ENCODE measurements around the gene DSCAML1. TPM values are rescaled to one million over a fixed set of nuclear protein-coding genes. Genes with fewer than 3 reads are reported as not detected.

Gene DSCAML1
- total RNA-seq, 1 donor from 2014 or later: not detected

DNA sequence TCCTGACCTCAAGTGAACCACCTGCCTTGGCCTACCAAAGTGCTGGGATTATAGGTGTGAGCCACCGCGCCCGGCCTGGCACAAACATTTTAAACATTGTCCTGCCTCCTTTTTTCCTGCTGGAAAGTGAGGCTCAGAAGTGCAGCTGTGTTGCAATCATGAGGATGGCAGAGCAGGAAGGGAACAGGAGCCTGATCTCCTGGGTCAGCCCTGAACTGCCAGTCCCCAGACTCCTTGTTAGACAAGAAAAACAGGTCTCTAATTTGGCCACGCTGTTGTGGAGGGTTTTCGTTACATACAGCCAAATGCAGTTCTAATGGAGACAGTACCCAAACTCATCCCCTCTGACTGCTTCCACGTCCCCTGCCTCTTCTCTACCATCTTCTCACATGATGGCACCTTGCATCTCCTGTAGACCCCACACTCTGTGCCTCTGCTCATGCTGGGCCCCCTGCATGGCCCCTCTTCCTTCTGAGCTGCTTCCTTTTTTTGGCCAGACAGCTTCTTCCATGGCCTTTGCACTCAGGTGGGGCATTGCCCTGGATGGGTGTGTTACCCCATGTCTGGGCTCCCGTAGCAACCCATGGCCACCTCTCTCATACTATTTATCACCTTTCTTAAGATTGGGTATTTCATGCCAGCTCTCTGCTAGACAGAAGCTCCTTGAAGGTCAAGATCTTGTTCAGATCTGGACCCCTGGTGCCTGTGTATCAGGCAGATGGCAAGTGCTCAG lies 242.2 kb downstream of the DSCAML1 start:
- no peak for DNase-seq (ENCODE audit: low read depth, low spot score)

DNA sequence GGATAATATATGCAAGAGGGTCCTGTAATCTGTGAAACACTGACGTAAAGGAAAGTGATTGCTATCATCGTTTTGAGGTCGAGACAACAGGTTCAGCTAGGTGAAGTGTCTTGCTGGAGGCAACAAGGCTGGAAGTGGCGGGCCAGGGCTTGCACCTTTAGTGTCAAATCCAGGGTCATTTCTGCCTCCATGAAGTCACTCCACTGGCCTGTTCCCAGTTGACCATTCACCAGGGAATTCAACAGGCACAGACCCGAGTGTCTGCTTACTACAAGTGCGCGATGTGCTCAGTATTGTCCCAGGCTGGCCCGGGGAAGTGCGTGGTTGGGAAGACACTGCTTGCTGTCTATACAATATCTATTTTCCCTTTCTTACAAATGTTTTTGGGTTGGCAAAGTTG lies 244.4 kb downstream of the DSCAML1 start:
- no peak for DNase-seq (ENCODE audit: low read depth, low spot score)

DNA sequence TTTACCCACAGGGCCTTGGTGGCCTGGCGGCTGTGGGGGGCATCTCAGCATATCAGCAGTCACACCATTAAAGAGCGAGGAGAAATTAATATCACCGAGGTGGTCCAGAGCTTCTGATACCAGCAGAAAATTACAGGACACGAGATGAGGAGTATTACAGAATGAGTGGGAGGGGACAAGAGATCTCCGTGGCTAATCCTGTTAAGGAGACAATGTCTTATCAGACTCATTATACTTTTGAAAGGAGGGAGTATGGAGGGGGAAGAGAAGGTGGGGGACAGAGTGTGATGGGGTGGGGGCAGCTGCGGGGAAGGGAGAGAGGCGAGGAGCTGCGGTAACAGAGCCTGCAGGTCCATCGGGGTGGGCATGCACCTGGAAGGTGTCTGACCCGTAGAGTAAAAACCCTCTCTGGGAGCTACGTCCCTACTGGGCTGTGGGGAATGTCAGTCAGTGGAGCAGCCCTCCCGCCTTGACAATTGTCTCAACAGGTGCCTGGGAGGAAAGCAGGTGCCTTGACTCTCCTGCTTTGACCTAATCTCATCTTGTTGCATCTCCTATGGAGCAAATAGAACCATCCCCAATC lies 245.2 kb downstream of the DSCAML1 start:
- no peak for DNase-seq (ENCODE audit: low read depth, low spot score)

DNA sequence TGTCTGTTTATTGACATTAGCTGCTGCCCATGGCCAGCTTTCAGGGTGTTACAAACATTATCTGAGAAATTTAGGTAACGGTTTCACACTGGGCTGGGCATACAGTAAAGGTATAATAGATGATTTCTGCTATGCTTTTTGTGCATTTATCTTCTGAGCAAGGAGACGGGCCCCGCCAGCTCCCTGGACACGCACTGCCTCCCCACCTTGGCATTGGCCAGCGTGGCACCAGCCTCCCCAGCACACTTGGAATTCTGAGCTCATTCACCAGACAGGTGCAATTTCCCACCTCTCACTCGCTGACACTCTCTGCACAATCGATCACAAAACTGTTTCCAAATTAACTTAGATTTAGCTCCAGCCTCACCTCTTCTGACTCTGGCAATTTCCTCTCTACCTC lies 246.6 kb downstream of the DSCAML1 start:
- DNase-seq (ENCODE audit: low read depth, low spot score): no peak

DNA sequence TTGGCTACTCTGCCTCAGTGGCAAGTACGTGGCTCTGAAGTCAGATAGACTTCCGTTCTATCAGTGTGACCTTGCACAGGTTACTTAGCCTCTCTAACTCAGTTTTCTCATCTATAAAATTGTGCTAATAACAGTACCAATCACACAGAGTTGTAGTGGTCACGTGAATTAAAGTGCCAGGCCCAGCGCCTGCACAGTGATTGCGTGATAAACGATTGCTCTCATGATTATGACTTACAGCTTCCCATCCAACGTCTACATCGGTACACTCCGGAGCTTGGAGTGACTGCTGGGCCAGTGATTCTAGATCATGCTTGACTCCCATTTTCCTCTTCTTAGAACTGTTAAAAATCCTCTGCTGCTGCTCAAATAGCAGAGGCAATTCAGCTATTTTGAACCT lies 247.6 kb downstream of the DSCAML1 start:
- no peak for DNase-seq (ENCODE audit: low read depth, low spot score)

DNA sequence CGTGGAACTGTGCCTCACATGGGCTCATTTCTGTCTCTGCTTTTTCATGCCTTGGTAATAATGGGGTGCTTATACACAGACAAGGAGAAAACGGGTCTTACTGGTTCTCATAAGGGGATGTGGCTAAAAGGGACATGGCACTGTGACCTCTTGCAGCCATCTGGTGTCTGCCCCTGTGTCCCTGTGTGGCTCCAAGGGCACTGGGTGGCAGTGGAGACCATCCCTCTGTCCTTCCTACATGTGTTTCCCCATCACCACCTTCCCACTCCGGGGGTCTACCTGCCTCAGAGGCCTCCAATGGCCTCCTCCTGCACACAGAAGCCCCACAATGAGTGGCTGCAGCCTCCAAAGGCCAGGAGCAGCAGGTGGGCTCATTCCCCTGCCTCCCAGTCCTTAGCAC lies 248.1 kb downstream of the DSCAML1 start:
- no peak for DNase-seq (ENCODE audit: low read depth, low spot score)

DNA sequence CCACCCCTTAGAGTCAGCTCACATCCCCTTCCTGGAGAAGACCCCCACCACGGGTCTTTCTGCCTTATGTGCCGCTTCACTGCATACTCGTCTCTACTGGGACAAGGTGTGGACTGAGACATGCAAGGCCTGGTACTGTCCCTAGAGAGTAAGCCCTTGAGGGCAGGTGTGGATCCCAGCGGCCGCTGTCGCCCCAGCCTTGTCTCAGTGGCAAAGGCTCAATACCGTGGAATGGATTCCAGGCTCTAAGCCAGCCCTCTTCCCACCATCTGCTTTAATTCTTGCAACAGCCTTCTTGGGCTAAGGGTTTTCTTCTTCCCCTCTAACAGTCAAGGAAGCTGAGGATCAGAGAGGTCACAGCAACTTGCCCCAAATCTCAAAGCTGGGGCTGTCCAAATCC lies 249.1 kb downstream of the DSCAML1 start:
- no peak for DNase-seq (ENCODE audit: low read depth, low spot score)

DNA sequence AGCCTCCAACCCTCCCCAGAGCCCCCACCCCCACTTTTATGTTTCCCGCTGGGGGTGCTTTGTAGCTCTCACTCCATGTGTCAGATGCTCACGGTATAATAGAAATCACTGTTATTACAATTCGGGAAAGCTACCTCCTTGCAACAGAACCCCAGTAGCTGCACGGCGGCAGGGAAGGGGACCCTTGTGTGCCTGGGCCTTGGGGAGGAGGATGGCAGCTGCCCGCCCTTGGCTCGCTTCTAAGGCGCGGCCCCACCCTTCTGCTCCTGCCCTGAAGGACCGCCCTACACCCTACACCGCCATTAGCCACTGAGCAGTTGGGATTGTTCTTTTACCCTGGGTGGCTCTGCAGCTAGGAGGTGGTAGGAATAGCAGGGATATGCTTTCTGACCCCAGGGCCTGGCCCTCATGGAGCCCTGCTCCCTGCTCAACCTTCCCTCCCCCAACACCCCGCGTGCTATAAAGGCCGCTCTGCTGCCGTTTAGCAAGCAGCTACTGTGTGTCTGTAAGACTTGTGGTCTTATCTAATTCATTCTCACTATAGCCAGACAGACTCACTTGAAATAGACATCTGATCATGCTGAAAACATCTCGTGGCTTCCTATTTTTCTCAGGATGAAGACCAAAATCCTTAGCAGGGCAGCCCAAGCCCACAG lies 249.7 kb downstream of the DSCAML1 start:
- DNase-seq (ENCODE audit: low read depth, low spot score): no peak

DNA sequence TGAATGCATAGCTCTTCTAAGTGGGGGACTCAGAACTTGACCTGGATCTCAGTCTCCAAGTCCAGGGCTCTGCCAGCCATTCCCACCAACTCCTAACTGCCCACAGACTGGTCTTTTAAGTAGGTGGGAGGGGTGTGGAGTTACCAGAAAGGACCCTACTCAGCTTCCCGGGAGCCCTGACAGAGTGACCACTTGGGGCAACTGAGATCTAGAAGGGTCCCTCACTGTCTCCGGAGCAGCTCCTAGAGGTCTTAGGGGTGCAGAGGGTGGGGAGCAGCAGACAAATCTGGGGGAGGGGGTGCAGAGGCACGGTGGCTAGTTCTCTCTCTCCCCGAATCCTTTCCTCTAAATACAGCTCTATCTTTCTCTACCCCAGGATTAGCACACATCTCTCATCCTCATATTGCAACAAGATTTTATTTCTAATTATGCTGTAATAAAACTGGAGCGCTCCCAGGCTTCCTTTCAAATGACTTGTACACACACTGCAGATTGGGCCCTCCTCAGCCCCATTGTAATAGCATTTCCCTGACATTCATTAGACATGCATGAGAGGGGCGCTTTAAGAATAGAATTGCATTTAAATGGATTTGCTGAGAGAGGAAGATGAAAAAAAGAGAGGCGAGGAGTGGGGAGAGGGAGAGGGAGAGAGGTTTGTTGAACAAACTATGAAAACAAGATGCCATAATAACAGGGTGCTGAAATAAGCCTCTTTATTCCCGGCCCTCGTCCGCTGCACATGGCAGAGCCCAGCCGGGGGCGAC lies 250.4 kb downstream of the DSCAML1 start:
- DNase-seq (ENCODE audit: low read depth, low spot score): no peak

DNA sequence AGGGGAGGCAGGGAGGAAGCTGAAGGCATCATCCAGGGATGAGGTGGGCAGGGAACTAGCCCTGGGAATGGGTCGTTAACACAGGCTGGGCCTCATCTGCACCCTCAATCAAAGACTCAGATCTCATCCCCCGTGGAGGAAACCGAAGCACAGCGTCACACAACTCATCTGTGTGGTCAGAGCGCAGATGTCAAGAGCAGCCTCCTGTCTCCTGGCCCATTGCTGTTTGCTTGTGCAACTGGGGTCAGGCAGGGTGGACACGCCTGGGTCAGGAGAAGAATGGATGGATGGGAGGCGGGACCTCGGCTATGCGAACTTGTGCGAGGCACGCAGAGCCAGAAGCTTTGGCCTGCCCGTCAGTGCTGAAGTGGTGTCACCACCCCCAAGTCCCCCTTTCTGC lies 251.3 kb downstream of the DSCAML1 start:
- no peak for DNase-seq (ENCODE audit: low read depth, low spot score)

DNA sequence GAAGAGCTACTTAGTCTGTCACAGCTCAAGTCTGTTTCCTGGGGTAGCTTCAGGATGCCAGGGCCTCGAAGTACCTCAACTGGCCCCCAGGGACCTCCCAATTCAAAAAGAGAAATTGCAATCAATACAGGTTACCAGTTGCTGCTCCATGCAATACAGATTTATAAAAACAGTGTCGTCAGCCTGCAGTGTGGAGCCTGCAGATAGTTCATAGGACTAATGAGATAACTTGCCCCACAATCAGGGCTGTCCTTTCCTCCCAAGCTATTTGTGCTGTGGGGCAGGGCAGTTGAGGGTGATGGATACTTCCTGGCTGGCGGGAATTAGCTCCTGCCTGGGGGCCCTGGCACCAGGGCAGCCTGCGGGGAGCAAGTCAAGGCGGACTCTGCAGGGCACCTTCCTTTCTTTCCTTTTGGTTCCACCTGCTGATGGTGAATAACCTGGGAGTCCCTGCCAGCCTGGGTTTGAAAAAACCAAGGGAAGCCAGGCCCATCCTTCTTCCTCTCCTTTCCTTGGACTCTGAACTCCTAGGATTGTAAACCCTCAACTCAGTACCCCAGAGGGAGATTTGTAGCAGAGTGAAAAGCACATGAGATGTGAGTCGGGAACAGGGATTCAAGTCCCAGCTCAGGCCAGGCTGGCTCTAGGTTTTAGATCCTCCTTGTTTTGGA lies 252.8 kb downstream of the DSCAML1 start:
- no peak for DNase-seq (ENCODE audit: low read depth, low spot score)

DNA sequence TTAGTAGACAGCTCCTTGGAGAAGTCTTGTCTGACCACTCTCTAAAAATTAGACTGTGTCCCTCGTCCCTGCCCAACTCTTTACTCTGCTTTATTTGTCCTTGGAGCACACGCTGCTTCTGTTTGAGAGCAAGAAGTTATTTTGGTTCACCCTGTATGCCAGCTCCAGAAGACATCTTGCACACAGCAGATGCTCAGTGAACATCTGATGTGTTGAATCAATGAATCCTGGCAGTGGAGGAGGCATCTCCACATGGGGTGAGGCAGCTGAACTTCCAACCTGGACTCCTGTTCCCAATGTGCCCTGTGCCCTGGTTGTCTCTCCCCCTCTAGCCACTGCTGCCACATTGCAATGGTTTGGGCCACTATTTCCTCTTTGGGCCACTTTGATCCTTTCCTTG lies 255.8 kb downstream of the DSCAML1 start:
- no peak for DNase-seq (ENCODE audit: low read depth, low spot score)

DNA sequence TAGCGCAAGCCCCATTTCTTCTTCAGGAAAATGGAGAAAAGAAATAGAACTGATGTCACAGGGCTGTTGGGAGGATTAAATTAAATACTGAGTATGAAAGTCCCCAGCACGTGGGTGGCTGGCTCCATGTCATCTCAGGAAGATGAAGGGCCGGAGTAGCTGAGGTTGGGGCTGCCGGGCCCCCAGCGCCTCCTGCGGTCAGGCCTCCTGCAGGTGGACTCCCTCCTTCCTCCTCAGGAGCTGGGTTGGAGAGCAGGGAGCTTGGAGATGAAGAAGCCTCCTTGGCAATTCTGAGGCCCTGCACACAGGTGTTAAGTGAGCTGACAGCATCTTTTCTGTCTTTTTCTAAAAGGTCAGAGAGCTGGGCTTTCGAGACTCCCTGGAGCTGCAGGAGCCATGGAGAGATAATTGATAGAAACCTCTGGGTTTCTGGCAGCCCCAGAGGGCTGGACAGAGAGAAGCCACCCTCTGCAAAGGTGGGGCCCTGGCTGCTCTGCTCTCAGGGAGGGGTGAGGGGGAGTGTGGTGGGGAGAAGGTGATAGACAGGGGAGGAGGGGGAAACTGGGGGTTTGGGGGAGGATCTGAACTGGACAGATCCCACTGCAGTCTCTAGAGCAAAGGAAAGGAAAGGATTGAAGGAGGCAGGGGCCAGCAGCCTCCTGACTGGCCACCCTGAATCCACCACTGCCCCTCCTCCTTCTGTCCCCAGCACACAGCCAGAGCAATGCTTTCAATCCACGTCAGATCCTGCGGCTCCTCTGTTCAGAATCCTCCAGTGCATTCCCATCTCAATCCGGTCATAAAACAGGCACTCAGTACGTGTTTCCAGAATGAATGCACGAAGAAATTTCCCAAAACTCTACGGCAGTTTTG lies 258.5 kb downstream of the DSCAML1 start:
- DNase-seq (ENCODE audit: low read depth, low spot score): no peak

DNA sequence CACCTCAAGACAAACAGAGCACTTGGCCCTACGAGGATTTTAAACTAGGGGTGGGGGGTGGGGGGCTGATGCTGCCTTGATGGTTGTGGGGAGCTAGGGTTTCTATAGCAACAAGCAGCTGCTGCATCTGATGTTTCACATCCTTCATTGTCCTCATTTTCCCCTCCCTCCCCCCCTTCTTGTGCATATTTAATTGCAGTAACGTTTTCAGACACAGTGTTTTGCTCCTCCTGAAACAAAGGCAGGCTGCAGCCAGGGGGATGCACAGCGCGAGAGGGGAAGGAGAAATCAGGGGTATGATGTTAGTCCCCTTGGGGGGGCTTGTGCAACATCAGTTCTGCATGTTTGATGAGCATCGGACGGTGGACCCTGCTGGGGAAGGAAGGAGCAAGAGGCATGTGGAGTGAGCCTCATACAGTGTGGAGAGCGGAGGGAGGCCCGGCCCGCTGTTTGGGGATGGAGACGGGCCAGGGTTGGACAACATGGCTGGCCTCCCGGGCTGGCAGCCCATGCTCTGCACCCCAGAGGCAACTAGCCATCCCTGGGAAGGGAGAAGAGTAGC lies 261.1 kb downstream of the DSCAML1 start:
- no peak for DNase-seq (ENCODE audit: low read depth, low spot score)

DNA sequence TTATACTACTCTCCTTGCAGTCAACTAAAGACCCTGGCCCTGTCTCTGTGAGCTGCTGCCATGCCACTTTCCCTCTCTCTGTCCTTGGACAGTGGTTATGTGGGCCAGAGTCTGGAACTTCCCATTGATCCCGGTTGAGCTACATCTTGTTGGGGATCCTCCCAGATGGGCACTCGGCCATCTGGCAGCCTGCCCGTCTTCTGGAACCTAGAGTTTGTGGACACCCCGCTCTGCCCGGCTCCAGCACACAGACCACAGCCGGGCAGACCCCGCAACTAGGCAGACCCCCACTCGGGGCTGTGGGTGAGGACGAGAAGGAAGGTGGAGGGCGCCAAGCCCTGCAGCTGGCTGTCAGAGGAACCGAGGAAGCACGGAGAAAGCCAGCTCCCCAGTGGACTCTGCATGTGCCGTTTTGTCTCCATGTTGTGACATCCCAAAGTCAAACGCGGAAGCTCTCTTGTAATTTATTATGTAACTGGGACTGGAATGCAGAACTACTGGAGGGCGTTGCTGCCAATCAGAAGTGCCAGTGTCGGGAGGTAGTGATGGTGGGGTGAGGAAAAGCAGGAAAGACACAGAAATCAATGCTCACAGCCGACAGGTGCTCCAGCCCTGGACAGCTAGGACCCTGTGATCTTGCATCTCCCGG lies 261.7 kb downstream of the DSCAML1 start:
- DNase-seq (ENCODE audit: low read depth, low spot score): no peak

DNA sequence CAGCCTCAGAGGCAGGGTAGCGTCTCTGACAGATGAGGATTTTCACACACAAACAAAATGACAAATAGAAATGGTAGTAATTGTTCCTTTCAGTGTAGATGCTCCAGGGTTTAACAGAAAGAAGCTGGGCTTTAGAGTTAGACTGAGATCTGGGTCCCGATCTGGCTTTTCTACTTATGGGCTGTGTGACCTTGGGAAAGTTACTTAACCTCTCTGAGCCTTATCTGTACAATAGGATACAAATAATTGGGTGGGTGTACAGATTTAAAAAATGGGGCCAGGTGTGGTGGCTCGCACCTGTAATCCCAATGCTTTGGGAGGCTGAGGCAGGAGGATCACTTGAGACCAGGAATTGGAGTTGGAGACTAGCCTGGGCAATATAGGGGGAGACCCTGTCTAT lies 264.4 kb downstream of the DSCAML1 start:
- DNase-seq (ENCODE audit: low read depth, low spot score): no peak

DNA sequence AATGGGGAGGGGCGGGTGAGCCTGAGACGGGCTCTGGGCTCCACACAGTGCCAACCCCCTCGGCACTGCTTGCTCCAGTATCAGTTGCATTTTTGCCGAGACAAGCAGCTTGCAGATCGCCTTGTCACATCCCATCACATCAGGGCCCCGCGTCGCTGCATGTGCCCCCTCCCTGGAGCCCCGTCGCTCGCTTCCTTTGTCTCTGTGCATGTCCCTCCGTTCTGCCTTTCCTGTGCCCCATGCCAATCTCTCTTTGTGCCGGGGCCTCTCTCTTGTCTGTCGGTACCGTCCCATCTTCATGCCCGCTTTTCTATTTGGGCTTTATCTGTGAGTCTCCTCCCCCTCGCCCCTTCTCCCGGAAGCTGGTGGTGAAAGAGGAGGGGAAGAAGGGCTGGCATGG lies 267.2 kb downstream of the DSCAML1 start:
- DNase-seq (ENCODE audit: low read depth, low spot score): no peak

DNA sequence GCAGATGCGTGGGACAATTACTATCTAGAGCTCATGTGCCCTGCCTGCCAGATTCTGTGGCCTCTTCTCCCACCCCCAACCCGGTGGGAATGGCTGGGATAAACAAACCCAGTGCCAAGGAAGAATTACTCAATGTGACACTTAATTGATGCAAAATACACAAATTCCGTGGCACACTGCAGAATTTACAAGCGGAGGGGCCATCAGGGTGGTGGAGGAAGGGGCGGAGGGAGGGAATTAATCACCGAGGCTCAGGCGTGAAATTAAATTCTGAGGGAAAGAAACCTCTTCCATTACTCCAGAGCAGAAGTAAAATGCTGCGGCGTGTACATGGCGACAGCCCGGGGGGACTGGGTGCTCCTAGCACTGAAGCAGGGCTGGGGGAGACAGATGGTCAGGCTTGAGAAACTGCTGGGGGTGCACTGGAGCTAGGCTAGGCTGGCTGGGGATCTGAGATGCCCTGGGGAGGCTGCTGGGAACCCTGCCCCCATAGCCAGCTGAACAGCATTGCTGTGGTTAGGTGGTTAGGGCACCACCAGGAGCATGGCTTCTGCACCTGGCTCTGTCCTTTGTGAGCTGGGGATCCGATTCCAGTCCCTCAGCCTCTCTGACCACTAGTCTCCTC lies 268.8 kb downstream of the DSCAML1 start:
- DNase-seq (ENCODE audit: low read depth, low spot score): no peak

DNA sequence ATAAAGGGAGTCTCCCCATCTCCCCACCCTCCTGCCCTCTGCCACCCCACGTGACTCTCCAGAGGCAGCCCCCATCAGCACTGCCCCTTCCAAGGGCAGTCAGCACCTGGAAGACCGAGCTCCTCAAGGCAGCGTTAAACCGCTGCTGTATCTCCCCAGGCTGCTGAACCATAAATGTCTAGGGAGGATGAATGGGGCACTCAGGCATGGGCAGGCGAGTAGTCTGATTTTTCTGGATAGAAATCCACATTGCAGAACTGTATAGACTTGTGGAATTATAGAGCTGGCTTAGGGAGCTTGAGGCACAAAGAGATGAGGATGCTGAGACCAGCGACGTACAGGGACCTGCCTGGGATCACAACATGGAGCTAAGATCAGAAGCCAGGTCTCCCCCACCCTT lies 269.7 kb downstream of the DSCAML1 start:
- no peak for DNase-seq (ENCODE audit: low read depth, low spot score)
